Measurements from ENCODE around the gene ARHGEF28. TPM values are rescaled to one million over a fixed set of nuclear protein-coding genes. Genes with fewer than 3 reads are reported as not detected.

ARHGEF28 gene
- total RNA-seq, 1 donor from 2014 or later: 0.11 TPM

DNA sequence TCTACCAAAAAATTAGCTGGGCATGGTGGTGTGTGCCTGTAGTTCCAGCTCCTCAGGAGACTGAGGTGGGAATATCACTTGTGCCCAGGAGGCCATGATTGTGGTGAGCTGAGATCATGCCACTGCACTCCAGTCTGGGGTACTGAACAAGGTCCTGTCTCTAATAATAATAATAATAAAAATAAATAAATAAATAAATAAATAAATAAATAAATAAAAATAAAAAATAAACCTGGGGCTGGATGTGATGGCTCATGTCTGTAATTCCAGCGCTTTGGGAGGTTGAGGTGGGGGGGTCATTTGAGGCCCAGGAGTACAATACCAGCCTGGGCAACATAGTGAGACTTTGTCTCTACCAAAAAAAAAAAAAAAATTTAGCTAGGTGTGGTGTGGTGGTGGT is 113.7 kb downstream of the ARHGEF28 start:
- no peaks in the 10 kb centered on the region for H3K36me3 Mint-ChIP-seq

DNA sequence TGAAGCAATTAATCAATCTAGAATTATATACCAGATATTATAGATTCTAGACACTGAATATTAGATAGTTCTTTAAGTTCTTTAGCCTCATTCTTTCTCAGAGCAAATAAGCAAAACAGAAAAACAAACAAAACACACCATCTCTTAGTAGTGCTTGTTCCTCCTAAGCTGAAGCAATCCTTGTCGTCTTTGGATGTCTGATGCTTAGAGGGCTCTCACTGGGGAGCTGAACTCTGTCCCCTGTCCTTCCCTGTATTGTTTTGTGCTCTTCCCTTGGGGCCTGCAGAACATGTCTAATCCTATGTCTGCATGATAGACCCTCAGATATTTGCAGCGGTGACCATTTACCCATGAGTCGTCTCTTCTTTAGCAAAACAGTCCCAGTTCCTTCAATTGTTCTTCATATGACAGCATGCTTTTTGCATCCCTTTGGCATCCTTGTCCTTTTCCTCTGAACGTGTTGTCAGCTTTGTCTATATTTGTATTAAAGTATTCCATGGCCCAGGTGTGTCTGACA is 114.3 kb downstream of the ARHGEF28 start:
- Histone ChIP-seq H3K27ac (no peak overlapping the region), H3K79me2 (ENCODE audit: low read depth) (no peaks in the 10 kb centered on the region), H3K27me3 (no peaks in the 10 kb centered on the region), H3K4me1 (no peaks in the 10 kb centered on the region), H4K20me1 (ENCODE audit: low read depth) (no peaks in the 10 kb centered on the region), H2AFZ (replicated peaks) (no peak overlapping the region), H3K9me3 (ENCODE audit: low read depth) (no peaks in the 10 kb centered on the region), H3K9ac (no peak overlapping the region), H3K4me3 (no peak overlapping the region), H3F3A (ENCODE audit: low read depth) (no peaks in the 10 kb centered on the region), H3K4me2 (no peak overlapping the region), H3K36me3 (no peaks in the 10 kb centered on the region)
- TF ChIP-seq EZH2 (IDR thresholded peaks at IDR 0.05) (no peak), CTCF (IDR thresholded peaks at IDR 0.05) (no peak), EZH2phosphoT487 (IDR thresholded peaks at IDR 0.05) (no peak)
- no peaks in the 10 kb centered on the region for H3K9me3 Mint-ChIP-seq
- no peak overlapping the region for H3K4me3 Mint-ChIP-seq
- H3K36me3 Mint-ChIP-seq: no peaks in the 10 kb centered on the region
- peaks cover 4% of the 10 kb centered on the region for H3K4me1 Mint-ChIP-seq
- peak; percentile 4 for DNase-seq (ENCODE audit: low spot score)
- no peak overlapping the region for H3K27ac Mint-ChIP-seq
- no peaks in the 10 kb centered on the region for H3K27me3 Mint-ChIP-seq (ENCODE audit: insufficient read depth, low read depth)

More for the DNA sequence above, 113.7 kb downstream of the ARHGEF28 start:
- H2AFZ ChIP-seq (replicated peaks): no peak overlapping the region
- no peak overlapping the region for H3K9ac ChIP-seq
- H3K4me1 ChIP-seq: no peaks in the 10 kb centered on the region
- TF ChIP-seq EZH2 (IDR thresholded peaks at IDR 0.05) (no peak), CTCF (IDR thresholded peaks at IDR 0.05) (no peak), EZH2phosphoT487 (IDR thresholded peaks at IDR 0.05) (no peak)
- H4K20me1 ChIP-seq (ENCODE audit: low read depth): no peaks in the 10 kb centered on the region
- no peak overlapping the region for H3K4me3 ChIP-seq
- no peaks in the 10 kb centered on the region for H3F3A ChIP-seq (ENCODE audit: low read depth)
- H3K4me3 Mint-ChIP-seq: no peak overlapping the region
- DNase-seq (ENCODE audit: low spot score): no peak
- no peak overlapping the region for H3K4me2 ChIP-seq
- no peaks in the 10 kb centered on the region for H3K36me3 ChIP-seq
- H3K27ac ChIP-seq: no peak overlapping the region
- H3K27me3 Mint-ChIP-seq (ENCODE audit: insufficient read depth, low read depth): no peaks in the 10 kb centered on the region
- H3K27ac Mint-ChIP-seq: no peak overlapping the region
- no peaks in the 10 kb centered on the region for H3K79me2 ChIP-seq (ENCODE audit: low read depth)
- H3K9me3 Mint-ChIP-seq: no peaks in the 10 kb centered on the region
- peaks cover 4% of the 10 kb centered on the region for H3K4me1 Mint-ChIP-seq
- H3K9me3 ChIP-seq (ENCODE audit: low read depth): no peaks in the 10 kb centered on the region
- H3K27me3 ChIP-seq: no peaks in the 10 kb centered on the region

DNA sequence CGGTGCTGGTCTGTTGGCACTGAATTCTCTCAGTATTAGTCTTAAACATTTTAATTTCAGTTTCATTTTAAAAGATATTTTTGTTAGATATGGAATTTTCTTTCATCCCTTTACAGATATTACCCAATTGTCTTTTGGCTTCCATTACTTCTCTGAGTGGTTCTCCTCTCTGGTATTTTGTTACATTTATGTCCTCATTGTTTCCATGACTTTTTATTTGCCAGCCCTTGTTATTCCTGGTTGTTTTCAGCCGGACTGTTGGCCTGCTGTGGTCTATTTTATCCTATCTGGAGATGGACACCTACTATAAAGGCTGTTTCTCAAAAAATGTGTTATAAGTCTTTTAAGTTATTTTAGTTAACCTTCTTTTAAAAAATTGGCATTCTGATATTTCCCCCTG is 117.2 kb downstream of the ARHGEF28 start:
- Mint-ChIP-seq H3K4me1 (peaks cover 4% of the 10 kb centered on the region), H3K4me3 (no peak overlapping the region), H3K36me3 (no peaks in the 10 kb centered on the region), H3K27me3 (ENCODE audit: insufficient read depth, low read depth) (no peaks in the 10 kb centered on the region), H3K9me3 (peaks cover 2% of the 10 kb centered on the region), H3K27ac (no peak overlapping the region)
- DNase-seq (ENCODE audit: low spot score): no peak
- no peak overlapping the region for H3K27ac ChIP-seq
- TF ChIP-seq EZH2phosphoT487 (IDR thresholded peaks at IDR 0.05) (no peak), CTCF (IDR thresholded peaks at IDR 0.05) (no peak), EZH2 (IDR thresholded peaks at IDR 0.05) (no peak)
- H3F3A ChIP-seq (ENCODE audit: low read depth): no peaks in the 10 kb centered on the region
- H4K20me1 ChIP-seq (ENCODE audit: low read depth): no peaks in the 10 kb centered on the region
- H3K79me2 ChIP-seq (ENCODE audit: low read depth): no peaks in the 10 kb centered on the region
- H3K4me2 ChIP-seq: no peak overlapping the region
- no peaks in the 10 kb centered on the region for H3K36me3 ChIP-seq
- no peak overlapping the region for H3K4me3 ChIP-seq
- H2AFZ ChIP-seq (replicated peaks): no peak overlapping the region
- no peaks in the 10 kb centered on the region for H3K27me3 ChIP-seq
- peaks cover 10% of the 10 kb centered on the region for H3K4me1 ChIP-seq
- H3K9me3 ChIP-seq (ENCODE audit: low read depth): no peaks in the 10 kb centered on the region
- H3K9ac ChIP-seq: no peak overlapping the region
